K562 (cell line): ENCODE data around the gene NSMCE1. TPM values are rescaled to one million over a fixed set of nuclear protein-coding genes. Genes with fewer than 3 reads are reported as not detected.

Source experiments
- ATAC-seq: fragments of 200-7000 bp; cut with Tn5 transposase; 3 replicates; pipeline ENCODE4 v1.9.1; 2020; ENCODE audit warnings: moderate library complexity
- BruUV-seq: library from RNA; stranded (reverse); fragments of 400-500 nt; replicated peaks from 2 replicates; lab custom pipeline; 2021; lab: Mats Ljungman, UMichigan
- CTCF ChIA-PET: fragments of 300-600 bp; formaldehyde crosslinking; extraction: SDS; loops from one replicate; lab custom pipeline; 2021; ENCODE audit warnings: low intra/inter-chr PET ratio; lab: Yijun Ruan, JAX
- POLR2A ChIA-PET: fragments of 300-600, 350-650 bp; sonication (Branson Sonifier 250); formaldehyde crosslinking; extraction: SDS; loops from one replicate; lab custom pipeline; 2021; ENCODE audit warnings: antibody characterized with exemption, inconsistent platforms; lab: Yijun Ruan, JAX
- DNase-seq, 4 experiments: peaks; one replicate each; pipeline versions ENCODE4 v3.0.0 to v3.0.0-alpha.2; 2011 to 2018; ENCODE audit warnings: low spot score in 3 of 4, mixed read lengths in 3 of 4; ENCODE audit errors: extremely low read depth in 1 of 4
- FAIRE-seq: peaks from 2 replicates; lab custom pipeline; 2011; peaks lifted over from hg19 to GRCh38; lab: Jason Lieb, UNC
- H2AFZ ChIP-seq: 2 replicates; pipeline ENCODE4 v1.6.0; 2011; ENCODE audit warnings: low read depth, low read length, control low read depth, inconsistent platforms
- H3K27ac ChIP-seq: fragments of 200-600 bp; 3 replicates; pipeline ENCODE4 v1.8.0; 2011; ENCODE audit warnings: low read depth, mild to moderate bottlenecking, control low read depth, inconsistent platforms, low read length, moderate library complexity, mixed read lengths; ENCODE audit errors: extremely low read depth
- H3K27me3 ChIP-seq, 2 experiments: fragments of 300-600 bp in 1 of 2; 2 replicates in 1 of 2; 3 replicates in 1 of 2; pipeline versions ENCODE4 v1.6.0 to v1.8.0; 2011; ENCODE audit warnings: inconsistent platforms in 2 of 2, low read length in 2 of 2, mild to moderate bottlenecking in 1 of 2, mixed read lengths in 1 of 2, moderate library complexity in 1 of 2; ENCODE audit not compliant: control insufficient read depth in 2 of 2, insufficient read depth in 2 of 2
- H3K36me3 ChIP-seq: fragments of 300-600 bp; 3 replicates; pipeline ENCODE4 v1.8.0; 2011; ENCODE audit warnings: mild to moderate bottlenecking, low read length, inconsistent platforms; ENCODE audit not compliant: control insufficient read depth, insufficient read depth
- H3K4me1 ChIP-seq, 2 experiments: fragments of 200-600 bp in 1 of 2; replicated peaks in 1 of 2; 2 replicates in 1 of 2; 3 replicates in 1 of 2; pipeline versions ENCODE4 v1.5.1 to v1.8.0; 2011; ENCODE audit warnings: inconsistent platforms in 2 of 2, low read length in 2 of 2, mild to moderate bottlenecking in 1 of 2, mixed read lengths in 1 of 2, moderate library complexity in 1 of 2; ENCODE audit not compliant: control insufficient read depth in 2 of 2, insufficient read depth in 2 of 2
- H3K4me2 ChIP-seq: 2 replicates; pipeline ENCODE4 v1.6.1; 2011; ENCODE audit warnings: low read length, control low read depth, inconsistent platforms, mixed read lengths; ENCODE audit not compliant: insufficient read depth
- H3K4me3 ChIP-seq: fragments of 200-600 bp; sonication (generic), shearing (Covaris generic); 2 replicates; pipeline ENCODE4 v1.5.1; 2016; ENCODE audit warnings: control low read depth, inconsistent platforms
- H3K79me2 ChIP-seq: fragments of 200-600 bp; 3 replicates; pipeline ENCODE4 v1.8.0; 2011; ENCODE audit warnings: low read length, inconsistent platforms; ENCODE audit not compliant: control insufficient read depth, insufficient read depth
- H3K9ac ChIP-seq, 2 experiments: 2 replicates each; pipeline versions ENCODE4 v1.6.0 to v1.6.1; 2011; ENCODE audit warnings: low read depth in 2 of 2, low read length in 2 of 2, control low read depth in 1 of 2, inconsistent platforms in 1 of 2, mild to moderate bottlenecking in 1 of 2, mixed read lengths in 1 of 2; ENCODE audit not compliant: insufficient read depth in 1 of 2
- H3K9me1 ChIP-seq: one replicate; pipeline ENCODE4 v1.6.0; 2011; ENCODE audit warnings: inconsistent platforms, mild to moderate bottlenecking, low read length, moderate library complexity; ENCODE audit not compliant: control insufficient read depth, insufficient read depth
- H3K9me3 ChIP-seq: replicated peaks from 2 replicates; pipeline ENCODE4 v1.5.1; 2011; ENCODE audit warnings: low read depth, low read length, inconsistent platforms; ENCODE audit not compliant: control insufficient read depth, insufficient read depth
- H4K20me1 ChIP-seq: replicated peaks from 2 replicates; pipeline ENCODE4 v1.6.1; 2011; ENCODE audit warnings: low read length, inconsistent platforms, mixed read lengths; ENCODE audit not compliant: control insufficient read depth, insufficient read depth
- HCFC1 ChIP-seq: IDR thresholded peaks from 2 replicates; pipeline ENCODE4 v1.6.1; 2012; ENCODE audit warnings: low read depth, low read length, improper control_type of control experiment
- NCOR1 ChIP-seq: fragments of 450-650 bp; IDR thresholded peaks from 2 replicates; pipeline ENCODE4 v1.6.1; 2016; ENCODE audit warnings: mild to moderate bottlenecking, moderate library complexity
- PBX2 ChIP-seq, 2 experiments: IDR thresholded peaks in 1 of 2; conservative IDR thresholded peaks in 1 of 2; 2 replicates each; pipeline ENCODE4 v1.6.1; 2016; ENCODE audit warnings: low read depth in 2 of 2, mild to moderate bottlenecking in 1 of 2, missing compliant biosample characterization in 1 of 2, missing genetic modification characterization in 1 of 2, moderate library complexity in 1 of 2
- ZBED1 ChIP-seq: IDR thresholded peaks from 2 replicates; pipeline ENCODE4 v1.6.1; 2014
- WGBS: fragments of 100-300 bp; shearing (Covaris generic); methylation state at CpG from one replicate; pipeline ENCODE4 v1.1.6; 2016; ENCODE audit warnings: low coverage, mixed read lengths; ENCODE audit not compliant: insufficient coverage; ENCODE audit errors: missing lambda C conversion rate; 5-methylcytosine and 5-hydroxymethylcytosine counted together
- in situ Hi-C: fragments of 300-500 bp; cut with MboI; formaldehyde crosslinking; loops from 4 replicates; pipeline ENCODE4 v1.15.0; 2018; ENCODE audit warnings: inconsistent platforms, mixed read lengths
- intact Hi-C: fragments of 100-400 bp; cut with micrococcal nuclease; formaldehyde crosslinking; loops from 2 replicates; pipeline ENCODE4 v1.14.2; 2022
- polyA plus RNA-seq, 8 experiments: library from polyadenylated mRNA; depleted of rRNA in 4 of 8; stranded (reverse) in 5 of 8; unstranded in 3 of 8; fragments of >200 nt; fragmentation: Nextera tagmentation in 2 of 8; fragmentation: Illumina TruSeq in 1 of 8; extraction: Ambion mirVana in 2 of 8; extraction: Trizol in 1 of 8; gene quantifications; 2 replicates each; pipeline versions ENCODE4 v1.2.1 to v1.2.3, GENCODE V29; 2011 to 2014; ENCODE audit warnings: inconsistent platforms in 1 of 8, missing spikeins in 1 of 8
- total RNA-seq, 7 experiments: library from RNA; depleted of rRNA in 6 of 7; stranded (reverse); fragments of >200 nt in 6 of 7; fragmentation: Illumina TruSeq in 2 of 7; extraction: Trizol in 2 of 7; gene quantifications; 2 replicates each; pipeline versions ENCODE4 v1.2.1 to v1.2.3, GENCODE V29; 2011 to 2021; ENCODE audit warnings: low replicate concordance in 1 of 7

Gene NSMCE1
- total and polyA plus RNA-seq, 9 of the 15 experiments (the other 6 are each of a cell fraction or from before 2014, with no cell fraction given), result 52.1 to 163 (median 61.5) TPM

GRCh38 chr16:27195076-27195741 lies 73.4 kb downstream of the NSMCE1 start:
- H4K20me1 ChIP-seq, result no peaks in the 10 kb centered on the region
- no peaks in the 10 kb centered on the region for H3K36me3 ChIP-seq
- intact Hi-C loops, result no loop called here
- no peaks in the 10 kb centered on the region for H3K9me1 ChIP-seq
- ATAC-seq, result no peak
- TF ChIP-seq PBX2 (CRISPR knock-in tag; IDR thresholded peaks at IDR 0.05; ENCODE audit: low read depth), result no peak
- TF ChIP-seq PBX2 (tag; conservative IDR thresholded peaks at IDR 0.05; ENCODE audit: low read depth), result no peak
- TF ChIP-seq NCOR1, result no peak
- TF ChIP-seq HCFC1, result no peak
- TF ChIP-seq ZBED1, result no peak
- TF ChIP-seq, all 486 proteins: peak for 0
- POLR2A ChIA-PET, result interaction anchor here (1.2 kb wide), 1 partner anchor 15 kb away, joined by 4 read pairs; no protein-coding TSS in a partner anchor
- Histone ChIP-seq H2AFZ (no peak overlapping the region), H3K4me2 (no peak overlapping the region), H3K27ac (no peak overlapping the region), H3K79me2 (no peaks in the 10 kb centered on the region), H3K4me1 (peaks cover 8 to 20% of the 10 kb centered on the region in 2 experiments; a peak in 4 of 5 replicates), H3K9me3 (no peaks in the 10 kb centered on the region), H3K9ac (no peak overlapping the region), H3K27me3 (peaks cover 4 to 9% of the 10 kb centered on the region in 2 experiments; a peak in 3 of 5 replicates), H3K4me3 (no peak overlapping the region)
- no TSS peak for BruUV-seq
- DNase-seq (no peak), FAIRE-seq (no peak)
- in situ Hi-C loops, result no loop called here
- 52% methylated on average over 6 of the region's 6 CpGs for WGBS
- CTCF ChIA-PET, result no interaction called here
